Activated CD4-positive, alpha-beta T cell treated with anti-CD3 and anti-CD28 coated beads, Interleukin-2, amount 10 ng/mL, durations not matched to agents 7 days and 5 days (primary cell): ENCODE results near the gene ALPK3. TPM values are rescaled to one million over a fixed set of nuclear protein-coding genes. Genes with fewer than 3 reads are reported as not detected.
"Not testable (repeated sequence)": the region's sequence is repeated elsewhere in the genome, so short reads cannot be mapped to it uniquely, and the experiment has no call there.

Experiments
- CTCF ChIA-PET: fragments of 350-600 bp; sonication (Branson Sonifier 250); formaldehyde crosslinking; loops from one replicate; lab custom pipeline; 2021; ENCODE audit warnings: antibody characterized with exemption; lab: Charles Lee
- POLR2A ChIA-PET: fragments of 350-600 bp; sonication (Branson Sonifier 250); formaldehyde crosslinking; loops from one replicate; lab custom pipeline; 2021; ENCODE audit warnings: antibody characterized with exemption; lab: Charles Lee
- DNase-seq: peaks from one replicate; pipeline ENCODE4 v3.0.0-alpha.2; 2020
- H3K27ac Mint-ChIP-seq: one replicate; pipeline ENCODE4 v1.8.0; 2021; ENCODE audit warnings: mild to moderate bottlenecking, moderate library complexity, mixed read lengths
- H3K27me3 Mint-ChIP-seq: one replicate; pipeline ENCODE4 v1.8.0; 2021; ENCODE audit warnings: mixed read lengths
- H3K36me3 Mint-ChIP-seq: one replicate; pipeline ENCODE4 v1.8.0; 2021; ENCODE audit warnings: low read depth, mixed read lengths
- H3K4me1 Mint-ChIP-seq: one replicate; pipeline ENCODE4 v1.8.0; 2021; ENCODE audit warnings: mixed read lengths
- H3K4me3 Mint-ChIP-seq: one replicate; pipeline ENCODE4 v1.8.0; 2021; ENCODE audit warnings: mild to moderate bottlenecking, moderate library complexity, mixed read lengths
- H3K9me3 Mint-ChIP-seq: one replicate; pipeline ENCODE4 v1.8.0; 2021; ENCODE audit warnings: mixed read lengths
- total RNA-seq, 2 experiments: library from RNA; stranded (reverse); gene quantifications; one replicate each; pipeline ENCODE4 v1.2.3, GENCODE V29; 2021

ALPK3 gene
- total RNA-seq, 2 experiments from 2014 or later = 0.15 to 0.27 TPM

DNA sequence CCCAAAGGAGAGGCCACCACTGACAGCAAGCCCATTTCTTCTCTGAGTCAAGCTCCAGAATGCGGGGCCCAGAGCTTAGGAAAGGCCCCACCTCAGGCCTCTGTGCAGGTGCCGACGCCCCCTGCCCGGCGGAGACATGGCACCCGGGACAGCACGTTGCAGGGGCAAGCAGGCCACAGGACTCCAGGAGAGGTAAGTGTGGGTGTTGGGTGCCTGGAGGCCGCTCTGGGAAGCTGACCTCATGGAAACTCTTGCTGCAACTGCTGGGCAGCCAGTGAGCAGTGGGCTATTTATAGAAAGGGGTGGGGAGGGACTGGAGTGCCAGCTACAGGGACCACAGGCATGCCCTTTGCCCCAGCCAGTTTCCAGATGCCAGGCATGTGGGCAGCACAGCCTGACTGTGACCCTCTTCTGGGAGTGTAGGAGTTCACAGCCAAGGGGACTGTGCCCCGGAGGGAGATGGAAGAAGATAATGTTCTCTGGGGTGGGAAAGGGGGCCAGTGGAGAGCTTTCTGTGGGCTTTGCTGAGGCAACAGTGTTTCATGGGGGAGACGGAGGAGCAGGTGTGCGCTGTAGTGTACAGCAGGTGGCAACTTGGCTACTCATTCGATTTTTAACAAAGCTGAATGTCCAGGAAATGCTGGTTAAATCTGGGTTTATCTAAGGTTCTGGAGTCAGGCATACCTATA, 23.7 kb downstream of the ALPK3 start:
- ChIA-PET POLR2A (no interaction called here), CTCF (interaction anchor here (0.8 kb wide), 1 partner anchor 42 kb away, joined by 3 read pairs; no protein-coding TSS in a partner anchor)
- Mint-ChIP-seq H3K27me3 (peaks cover 8% of the 10 kb centered on the region), H3K9me3 (no peaks in the 10 kb centered on the region), H3K4me3 (no peak overlapping the region), H3K27ac (no peak overlapping the region), H3K36me3 (no peaks in the 10 kb centered on the region), H3K4me1 (no peaks in the 10 kb centered on the region)
- no peak for DNase-seq

DNA sequence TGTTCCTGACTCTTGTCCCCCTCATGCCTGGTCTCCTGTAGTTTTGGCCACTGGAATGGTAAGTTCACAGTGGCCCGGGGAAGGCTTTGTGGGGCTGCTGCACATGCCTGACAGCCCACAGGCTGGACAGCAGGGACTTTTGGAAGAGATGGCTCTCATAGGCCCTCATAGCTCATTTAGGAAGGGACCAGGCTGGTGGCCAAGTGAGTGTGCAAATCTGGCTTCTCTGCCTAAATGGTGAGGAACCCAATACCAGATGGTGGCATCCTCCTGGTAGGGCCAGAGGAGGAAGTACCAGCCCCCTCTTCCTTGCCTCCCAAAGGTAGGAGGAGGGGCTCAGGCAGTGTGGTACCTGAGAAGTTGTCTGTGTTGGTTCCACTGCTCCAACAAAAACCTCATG, 25.6 kb downstream of the ALPK3 start:
- CTCF ChIA-PET = no interaction called here
- Mint-ChIP-seq H3K36me3 (peaks cover 5% of the 10 kb centered on the region), H3K27ac (no peak overlapping the region), H3K9me3 (peaks cover 11% of the 10 kb centered on the region), H3K27me3 (peaks cover 3% of the 10 kb centered on the region), H3K4me3 (no peak overlapping the region), H3K4me1 (no peaks in the 10 kb centered on the region)
- no peak for DNase-seq
- POLR2A ChIA-PET = interaction anchor here (0.6 kb wide), 1 partner anchor 64 kb away, joined by 3 read pairs; no protein-coding TSS in a partner anchor

DNA sequence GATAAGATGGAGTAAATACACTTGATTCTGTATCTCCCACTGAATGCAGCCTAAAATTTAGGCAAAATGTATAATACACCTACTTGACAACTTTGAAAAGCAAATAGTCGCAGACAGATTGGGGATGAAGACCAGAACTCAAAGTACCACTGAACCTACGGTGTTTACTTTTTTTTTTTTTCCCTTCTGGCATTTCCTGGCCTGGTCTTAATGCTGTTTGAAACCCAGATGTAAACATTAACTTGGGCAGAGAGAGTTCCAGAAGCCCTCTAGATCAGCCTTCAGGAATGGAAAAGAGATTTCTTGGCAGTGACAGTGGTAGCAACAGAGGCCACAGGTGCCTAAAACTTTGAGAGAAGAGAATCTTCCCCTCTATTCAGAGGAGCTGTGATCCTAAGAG, 27.8 kb downstream of the ALPK3 start:
- peaks cover 8% of the 10 kb centered on the region for H3K27me3 Mint-ChIP-seq
- no peak overlapping the region for H3K4me3 Mint-ChIP-seq
- CTCF ChIA-PET = interaction anchor here (0.6 to 1.9 kb wide), 4 partner anchors 15 to 271 kb away, joined by 3 to 4 read pairs (median 4); no protein-coding TSS in a partner anchor
- no peaks in the 10 kb centered on the region for H3K4me1 Mint-ChIP-seq
- H3K27ac Mint-ChIP-seq = no peak overlapping the region
- peaks cover 13% of the 10 kb centered on the region for H3K9me3 Mint-ChIP-seq
- POLR2A ChIA-PET = no interaction called here
- peaks cover 5% of the 10 kb centered on the region for H3K36me3 Mint-ChIP-seq
- DNase-seq = no peak

DNA sequence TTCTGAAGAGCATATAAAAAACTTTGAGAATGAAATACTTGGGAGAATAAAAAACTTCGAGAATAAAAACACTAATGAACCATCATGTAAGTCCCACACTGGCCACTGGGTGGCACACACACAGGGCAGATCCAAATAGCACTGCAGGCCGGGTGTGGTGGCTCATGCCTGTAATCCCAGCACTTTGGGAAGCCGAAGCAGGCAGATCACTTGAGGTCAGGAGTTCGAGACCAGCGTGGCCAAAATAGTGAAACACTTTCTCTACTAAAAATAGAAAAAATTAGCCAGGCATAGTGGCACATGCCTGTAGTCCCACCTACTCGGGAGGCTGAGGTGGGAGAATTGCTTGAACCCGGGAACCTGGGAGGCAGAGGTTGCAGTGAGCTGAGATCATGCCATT, 28.5 kb downstream of the ALPK3 start:
- DNase-seq = peak; percentile 49
- CTCF ChIA-PET = interaction anchor here (0.6 to 0.9 kb wide), 2 partner anchors 26 to 201 kb away, joined by 3 read pairs; no protein-coding TSS in a partner anchor
- H3K27me3 Mint-ChIP-seq, H3K36me3 Mint-ChIP-seq, H3K27ac Mint-ChIP-seq, H3K4me3 Mint-ChIP-seq, POLR2A ChIA-PET, H3K4me1 Mint-ChIP-seq: not testable (repeated sequence)
- peaks cover 13% of the 10 kb centered on the region for H3K9me3 Mint-ChIP-seq

DNA sequence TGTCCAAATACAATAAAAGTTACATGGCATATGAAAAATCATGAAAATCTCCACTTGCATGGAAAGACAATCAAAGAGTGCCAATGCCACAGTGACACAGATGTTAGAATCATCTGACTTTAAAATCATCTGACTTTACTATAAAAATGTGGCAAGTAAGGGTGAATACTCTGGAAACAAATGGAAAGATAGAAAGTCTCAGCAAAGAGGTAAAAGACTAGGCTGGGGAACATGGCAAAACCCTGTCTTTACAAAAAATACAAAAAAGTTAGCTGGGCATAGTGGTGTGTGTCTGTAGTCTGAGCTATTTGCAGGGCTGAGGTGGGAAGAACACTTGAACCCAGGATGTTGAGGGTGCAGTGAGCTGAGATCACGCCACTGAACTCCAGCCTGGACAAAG, 29.1 kb downstream of the ALPK3 start:
- CTCF ChIA-PET = interaction anchor here (0.6 kb wide), 1 partner anchor 202 kb away, joined by 3 read pairs; no protein-coding TSS in a partner anchor

DNA sequence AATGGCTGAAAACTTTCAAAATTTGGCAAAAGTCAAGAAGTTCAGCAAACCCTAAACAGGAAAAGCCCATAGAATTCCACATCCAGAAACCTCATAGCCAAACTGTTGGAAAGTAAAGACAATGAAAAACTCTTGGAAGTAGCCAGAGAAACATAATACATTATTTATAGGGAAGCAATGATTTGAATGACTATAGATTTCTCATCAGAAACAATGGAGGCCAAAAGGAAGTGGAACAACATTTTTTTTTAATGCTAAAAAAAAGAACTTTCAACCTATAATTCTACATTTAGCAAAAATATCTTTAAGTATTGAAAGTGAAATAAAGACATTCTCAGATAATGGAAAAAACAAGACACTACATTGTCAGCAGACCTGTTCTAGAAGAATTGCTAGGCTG, 30.2 kb downstream of the ALPK3 start:
- DNase-seq = no peak
- Mint-ChIP-seq H3K27me3 (peaks cover 8% of the 10 kb centered on the region), H3K27ac (no peak overlapping the region), H3K4me1 (no peaks in the 10 kb centered on the region), H3K36me3 (peaks cover 5% of the 10 kb centered on the region), H3K9me3 (peaks cover 13% of the 10 kb centered on the region), H3K4me3 (no peak overlapping the region)
- POLR2A ChIA-PET = no interaction called here
- CTCF ChIA-PET = no interaction called here

More for the DNA sequence above, 29.1 kb downstream of the ALPK3 start:
- H3K27me3 Mint-ChIP-seq = peaks cover 8% of the 10 kb centered on the region
- peaks cover 13% of the 10 kb centered on the region for H3K9me3 Mint-ChIP-seq
- H3K4me1 Mint-ChIP-seq = no peaks in the 10 kb centered on the region
- POLR2A ChIA-PET = interaction anchor here (0.7 kb wide), 1 partner anchor 202 kb away, joined by 3 read pairs; no protein-coding TSS in a partner anchor
- no peak overlapping the region for H3K27ac Mint-ChIP-seq
- no peak for DNase-seq
- H3K36me3 Mint-ChIP-seq = peaks cover 5% of the 10 kb centered on the region
- H3K4me3 Mint-ChIP-seq = no peak overlapping the region

DNA sequence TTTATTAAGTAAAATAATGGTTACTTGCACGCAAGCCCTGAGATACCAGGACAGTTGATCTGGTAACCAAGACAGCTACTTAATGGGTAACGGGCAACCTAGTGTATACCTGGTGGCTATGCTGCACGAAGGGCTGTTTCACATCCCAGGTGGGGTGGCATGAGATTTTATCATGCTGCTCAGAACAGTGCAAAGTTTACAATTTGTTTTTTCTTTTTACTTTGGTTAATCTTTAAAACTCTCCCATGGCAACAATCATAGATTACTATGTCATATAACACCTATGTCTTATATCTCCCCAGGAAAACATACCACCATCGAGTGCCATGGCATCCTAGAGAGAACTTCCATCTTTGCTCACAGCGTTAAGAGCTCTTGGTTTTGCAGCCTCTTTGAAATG, 35.1 kb downstream of the ALPK3 start:
- H3K4me1 Mint-ChIP-seq = no peaks in the 10 kb centered on the region
- H3K36me3 Mint-ChIP-seq = peaks cover 1% of the 10 kb centered on the region

DNA sequence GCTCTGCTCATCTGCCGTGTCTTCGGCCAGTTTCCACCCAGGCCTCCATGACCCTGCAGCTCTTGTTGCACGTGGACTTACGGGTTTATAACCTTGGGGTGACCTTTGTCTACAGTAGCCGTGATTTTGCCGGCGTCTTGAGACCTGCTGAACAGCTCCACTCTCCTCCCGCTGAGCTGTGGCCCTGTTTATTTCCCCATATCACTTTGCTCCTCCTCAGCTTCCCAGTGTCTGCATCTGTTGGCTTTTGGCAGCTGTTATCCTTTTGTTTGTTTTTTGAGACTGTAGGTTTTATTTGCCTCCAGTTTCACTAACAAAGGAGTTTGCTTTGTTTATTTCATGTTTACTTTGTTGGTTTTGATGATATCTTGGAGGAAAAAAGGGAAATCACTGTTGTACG, 38.0 kb downstream of the ALPK3 start:
- ChIA-PET CTCF (interaction anchor here (1.4 kb wide), 1 partner anchor 11 kb away, joined by 3 read pairs; no protein-coding TSS in a partner anchor), POLR2A (no interaction called here)
- Mint-ChIP-seq H3K4me1 (no peaks in the 10 kb centered on the region), H3K27ac (no peak overlapping the region), H3K27me3 (no peaks in the 10 kb centered on the region), H3K36me3 (no peaks in the 10 kb centered on the region), H3K9me3 (no peaks in the 10 kb centered on the region), H3K4me3 (no peak overlapping the region)
- no peak for DNase-seq

More for the DNA sequence above, 35.1 kb downstream of the ALPK3 start:
- DNase-seq = no peak
- Mint-ChIP-seq H3K4me3 (no peak overlapping the region), H3K27ac (no peak overlapping the region), H3K27me3 (peaks cover 5% of the 10 kb centered on the region), H3K9me3 (peaks cover 5% of the 10 kb centered on the region)
- ChIA-PET POLR2A (no interaction called here), CTCF (interaction anchor here (1.1 kb wide), 1 partner anchor 15 kb away, joined by 3 read pairs; no protein-coding TSS in a partner anchor)

DNA sequence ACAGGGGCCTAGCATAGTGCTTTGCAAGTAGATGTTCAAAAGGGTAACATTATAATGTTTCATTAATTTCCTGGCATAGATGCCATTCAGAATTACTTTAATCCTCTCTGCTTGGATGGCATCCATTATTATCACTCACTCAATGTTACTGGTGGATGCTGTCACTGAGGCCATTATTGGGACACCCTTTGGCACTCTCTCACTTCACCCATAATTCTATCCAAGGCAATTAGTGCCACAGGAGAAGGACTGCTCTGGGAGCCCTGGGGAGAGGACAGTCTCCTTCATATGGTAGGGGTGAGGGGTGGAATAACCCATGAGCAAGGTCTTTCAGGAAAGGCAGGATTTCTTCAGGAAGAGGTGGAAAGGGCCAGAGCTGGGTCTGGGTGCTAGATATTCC, 38.6 kb downstream of the ALPK3 start:
- H3K27me3 Mint-ChIP-seq = no peaks in the 10 kb centered on the region
- CTCF ChIA-PET = interaction anchor here (1.4 kb wide), 1 partner anchor 12 kb away, joined by 3 read pairs; no protein-coding TSS in a partner anchor

DNA sequence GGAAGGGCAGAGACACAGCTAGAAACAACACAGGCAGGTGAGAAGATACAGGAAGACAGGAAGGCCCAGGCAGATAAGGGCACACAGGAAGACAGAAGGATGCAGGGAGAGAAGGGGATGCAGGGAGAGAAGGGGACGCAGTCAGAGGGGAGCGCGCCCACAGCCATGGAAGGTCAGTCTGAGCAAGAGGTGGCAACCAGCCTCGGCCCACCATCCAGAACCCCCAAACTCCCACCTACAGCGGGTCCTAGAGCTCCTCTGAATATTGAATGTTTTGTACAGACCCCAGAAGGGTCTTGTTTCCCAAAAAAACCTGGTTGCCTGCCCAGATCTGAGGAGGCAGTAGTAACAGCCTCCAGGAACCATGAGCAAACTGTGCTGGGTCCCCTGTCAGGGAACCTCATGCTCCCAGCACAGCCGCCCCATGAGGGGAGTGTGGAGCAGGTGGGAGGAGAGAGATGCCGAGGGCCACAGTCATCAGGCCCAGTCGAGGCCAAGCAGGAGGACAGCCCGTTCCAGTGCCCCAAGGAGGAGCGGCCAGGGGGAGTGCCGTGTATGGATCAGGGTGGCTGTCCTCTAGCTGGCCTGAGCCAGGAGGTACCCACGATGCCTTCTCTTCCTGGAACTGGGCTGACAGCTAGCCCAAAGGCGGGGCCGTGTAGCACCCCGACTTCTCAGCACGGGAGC, 39.7 kb downstream of the ALPK3 start:
- POLR2A ChIA-PET = no interaction called here
- Mint-ChIP-seq H3K27ac (no peak overlapping the region), H3K27me3 (no peaks in the 10 kb centered on the region), H3K36me3 (no peaks in the 10 kb centered on the region), H3K9me3 (no peaks in the 10 kb centered on the region), H3K4me1 (no peaks in the 10 kb centered on the region), H3K4me3 (no peak overlapping the region)
- CTCF ChIA-PET = no interaction called here
- DNase-seq = no peak

More for the DNA sequence above, 38.6 kb downstream of the ALPK3 start:
- no peaks in the 10 kb centered on the region for H3K36me3 Mint-ChIP-seq
- no peak overlapping the region for H3K4me3 Mint-ChIP-seq
- H3K27ac Mint-ChIP-seq = no peak overlapping the region
- no peaks in the 10 kb centered on the region for H3K4me1 Mint-ChIP-seq
- no peak for DNase-seq
- POLR2A ChIA-PET = no interaction called here
- no peaks in the 10 kb centered on the region for H3K9me3 Mint-ChIP-seq

DNA sequence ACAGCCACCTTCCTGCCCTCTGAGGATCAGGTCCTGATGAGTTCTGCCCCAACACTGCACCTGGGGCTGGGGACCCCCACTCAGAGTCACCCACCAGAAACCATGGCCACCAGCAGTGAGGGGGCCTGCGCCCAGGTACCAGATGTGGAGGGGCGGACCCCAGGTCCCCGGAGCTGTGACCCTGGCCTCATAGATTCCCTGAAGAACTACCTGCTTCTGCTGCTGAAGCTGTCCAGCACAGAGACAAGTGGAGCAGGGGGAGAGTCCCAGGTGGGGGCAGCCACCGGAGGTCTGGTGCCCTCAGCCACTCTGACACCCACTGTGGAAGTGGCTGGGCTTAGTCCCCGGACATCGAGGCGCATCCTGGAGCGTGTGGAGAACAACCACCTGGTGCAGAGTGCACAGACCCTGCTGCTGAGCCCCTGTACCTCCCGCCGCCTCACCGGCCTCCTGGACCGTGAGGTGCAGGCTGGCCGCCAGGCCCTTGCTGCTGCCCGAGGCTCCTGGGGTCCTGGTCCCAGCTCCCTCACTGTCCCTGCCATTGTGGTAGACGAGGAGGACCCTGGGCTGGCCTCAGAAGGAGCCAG, 40.4 kb downstream of the ALPK3 start:
- H3K9me3 Mint-ChIP-seq = no peaks in the 10 kb centered on the region
- H3K27ac Mint-ChIP-seq = no peak overlapping the region
- DNase-seq = no peak
- ChIA-PET POLR2A (no interaction called here), CTCF (no interaction called here)
- no peaks in the 10 kb centered on the region for H3K36me3 Mint-ChIP-seq
- no peaks in the 10 kb centered on the region for H3K27me3 Mint-ChIP-seq
- H3K4me3 Mint-ChIP-seq = no peak overlapping the region
- no peaks in the 10 kb centered on the region for H3K4me1 Mint-ChIP-seq

DNA sequence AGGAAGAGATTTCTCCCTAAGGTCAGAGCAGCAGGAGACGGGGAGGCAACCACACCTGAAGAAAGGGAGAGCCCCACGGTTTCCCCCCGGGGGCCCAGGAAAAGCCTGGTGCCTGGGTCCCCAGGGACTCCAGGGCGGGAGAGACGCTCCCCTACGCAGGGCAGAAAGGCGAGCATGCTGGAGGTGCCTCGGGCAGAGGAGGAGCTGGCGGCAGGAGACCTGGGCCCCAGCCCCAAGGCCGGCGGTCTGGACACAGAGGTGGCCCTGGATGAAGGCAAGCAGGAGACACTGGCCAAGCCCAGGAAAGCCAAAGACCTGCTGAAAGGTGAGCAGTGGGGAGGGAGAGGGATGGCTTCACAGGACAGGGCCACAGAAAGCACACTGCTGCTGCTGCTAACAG, 41.1 kb downstream of the ALPK3 start:
- Mint-ChIP-seq H3K4me1 (no peaks in the 10 kb centered on the region), H3K36me3 (no peaks in the 10 kb centered on the region), H3K4me3 (no peak overlapping the region), H3K9me3 (no peaks in the 10 kb centered on the region), H3K27ac (no peak overlapping the region), H3K27me3 (no peaks in the 10 kb centered on the region)
- POLR2A ChIA-PET = no interaction called here
- DNase-seq = no peak
- CTCF ChIA-PET = no interaction called here

DNA sequence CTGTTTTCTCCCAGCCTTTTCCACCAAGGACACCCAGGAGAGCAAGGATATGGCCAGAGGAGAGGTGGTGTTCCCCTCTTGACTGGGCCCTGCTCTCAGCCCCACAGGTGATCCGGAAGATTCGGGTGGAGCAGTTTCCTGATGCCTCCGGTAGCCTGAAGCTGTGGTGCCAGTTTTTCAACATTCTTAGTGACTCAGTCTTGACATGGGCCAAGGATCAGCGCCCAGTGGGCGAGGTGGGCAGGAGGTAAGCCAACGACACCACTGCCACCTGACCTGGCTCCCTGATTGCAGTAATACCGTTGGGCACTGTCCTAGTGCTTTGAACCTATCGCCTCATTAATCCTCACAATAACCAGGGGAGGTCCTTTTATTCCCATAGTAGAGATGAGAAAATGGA, 42.0 kb downstream of the ALPK3 start:
- no peaks in the 10 kb centered on the region for H3K36me3 Mint-ChIP-seq
- no peak overlapping the region for H3K27ac Mint-ChIP-seq
- H3K9me3 Mint-ChIP-seq = no peaks in the 10 kb centered on the region
- no peaks in the 10 kb centered on the region for H3K27me3 Mint-ChIP-seq
- H3K4me3 Mint-ChIP-seq = no peak overlapping the region
- H3K4me1 Mint-ChIP-seq = no peaks in the 10 kb centered on the region
- no peak for DNase-seq
- ChIA-PET POLR2A (no interaction called here), CTCF (no interaction called here)
